NB4 (cell line): ENCODE data around the gene ACSM4.

Experiments used
- MYC ChIP-seq: IDR thresholded peaks from 2 replicates; pipeline ENCODE4 v1.6.1; 2011; ENCODE audit warnings: low read depth, low read length
- POLR2A ChIP-seq: IDR thresholded peaks from 2 replicates; pipeline ENCODE4 v1.6.1; 2011; ENCODE audit warnings: mild to moderate bottlenecking; ENCODE audit not compliant: insufficient read length; ENCODE audit errors: extremely low read depth
- TF ChIP-seq, protein P1 (sequence below): IDR thresholded peaks from 2 replicates; pipeline ENCODE4 v1.6.1; 2011; ENCODE audit warnings: low read depth, low read length
- TF ChIP-seq, protein P2 (sequence below): IDR thresholded peaks from one replicate; pipeline ENCODE4 v1.5.1; 2012; ENCODE audit warnings: low read depth, low read length

DNA sequence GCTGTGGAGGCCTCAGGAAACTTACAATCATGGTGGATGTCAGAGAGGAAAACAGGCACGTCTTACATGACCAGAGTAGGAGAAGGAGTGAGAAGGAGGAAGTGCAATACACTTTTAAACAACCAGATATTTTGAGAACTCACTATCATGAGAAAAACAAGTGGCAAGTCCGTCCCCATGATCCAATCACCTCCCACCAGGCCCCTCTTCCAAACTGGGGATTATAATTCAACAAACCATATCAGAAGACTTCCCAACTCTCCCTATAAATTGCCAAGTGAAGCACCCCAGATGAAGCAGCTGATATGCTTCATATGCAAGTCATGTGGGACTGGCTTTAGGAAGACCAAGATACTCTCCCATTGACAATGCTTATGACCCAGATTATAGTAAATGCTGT is 11.6 kb upstream of the ACSM4 start:
- no peak for TF ChIP-seq POLR2A
- TF ChIP-seq, protein P1, sequence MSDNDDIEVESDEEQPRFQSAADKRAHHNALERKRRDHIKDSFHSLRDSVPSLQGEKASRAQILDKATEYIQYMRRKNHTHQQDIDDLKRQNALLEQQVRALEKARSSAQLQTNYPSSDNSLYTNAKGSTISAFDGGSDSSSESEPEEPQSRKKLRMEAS: no peak
- TF ChIP-seq, protein P2, sequence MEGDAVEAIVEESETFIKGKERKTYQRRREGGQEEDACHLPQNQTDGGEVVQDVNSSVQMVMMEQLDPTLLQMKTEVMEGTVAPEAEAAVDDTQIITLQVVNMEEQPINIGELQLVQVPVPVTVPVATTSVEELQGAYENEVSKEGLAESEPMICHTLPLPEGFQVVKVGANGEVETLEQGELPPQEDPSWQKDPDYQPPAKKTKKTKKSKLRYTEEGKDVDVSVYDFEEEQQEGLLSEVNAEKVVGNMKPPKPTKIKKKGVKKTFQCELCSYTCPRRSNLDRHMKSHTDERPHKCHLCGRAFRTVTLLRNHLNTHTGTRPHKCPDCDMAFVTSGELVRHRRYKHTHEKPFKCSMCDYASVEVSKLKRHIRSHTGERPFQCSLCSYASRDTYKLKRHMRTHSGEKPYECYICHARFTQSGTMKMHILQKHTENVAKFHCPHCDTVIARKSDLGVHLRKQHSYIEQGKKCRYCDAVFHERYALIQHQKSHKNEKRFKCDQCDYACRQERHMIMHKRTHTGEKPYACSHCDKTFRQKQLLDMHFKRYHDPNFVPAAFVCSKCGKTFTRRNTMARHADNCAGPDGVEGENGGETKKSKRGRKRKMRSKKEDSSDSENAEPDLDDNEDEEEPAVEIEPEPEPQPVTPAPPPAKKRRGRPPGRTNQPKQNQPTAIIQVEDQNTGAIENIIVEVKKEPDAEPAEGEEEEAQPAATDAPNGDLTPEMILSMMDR: no peak
- TF ChIP-seq MYC: no peak
